Measurements from ENCODE around the gene FLVCR1. TPM values are rescaled to one million over a fixed set of nuclear protein-coding genes. Genes with fewer than 3 reads are reported as not detected.

The FLVCR1 gene
- 11.7 and 13.0 TPM in 2 replicates for total RNA-seq (2014; rRNA removed; shearing (Covaris generic))

DNA sequence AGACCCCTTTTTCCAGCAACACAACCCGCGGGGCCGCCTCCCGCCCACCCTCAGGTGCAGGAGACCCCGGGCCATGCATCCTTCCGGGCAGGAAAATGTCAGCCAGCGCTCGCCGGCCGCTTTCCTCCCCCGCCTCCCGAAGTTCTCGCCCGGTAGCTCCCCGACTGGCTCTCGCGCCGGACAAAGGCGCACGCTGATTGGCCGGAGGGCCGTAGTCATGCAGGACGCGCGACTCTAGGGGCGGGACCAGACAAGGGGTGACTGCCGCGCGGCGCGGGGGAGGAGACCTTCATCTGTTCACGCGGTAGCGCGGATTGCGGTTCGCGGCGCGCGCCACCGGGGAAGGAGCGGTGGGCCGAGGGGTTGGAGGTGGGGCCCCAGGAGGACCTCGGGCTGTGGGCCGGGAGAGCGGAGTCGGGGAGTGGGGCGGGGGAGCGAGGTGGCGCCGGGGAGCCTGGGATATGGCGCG, at the start of gene FLVCR1:
Gene FLVCR1, plus strand, starts transcription at position 284 of the 469 bp plus-strand sequence. Its CDS starts 178 bp downstream, at position 462.

DNA sequence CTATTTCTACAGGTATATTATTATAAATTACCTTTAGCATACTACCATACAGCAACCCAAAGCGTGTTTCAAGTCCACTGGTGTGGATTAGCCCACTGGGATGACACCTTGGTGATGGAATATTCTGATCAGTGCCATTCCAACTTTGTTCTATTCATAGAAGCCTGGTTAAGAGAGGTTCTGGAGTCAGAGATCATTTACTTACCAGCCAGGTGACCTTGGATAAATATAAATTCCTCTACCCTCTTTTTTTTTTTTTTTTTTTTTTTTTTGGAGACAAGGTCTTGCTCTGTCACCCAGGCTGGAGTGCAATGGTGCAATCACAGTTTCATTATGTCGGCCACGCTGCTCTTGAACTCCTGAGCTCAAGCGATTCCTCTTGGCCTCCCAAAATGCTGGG, 10.5 kb upstream of the FLVCR1 start, which contains the start of gene SPATA45:
Gene SPATA45, minus strand, starts transcription at position 101 of the 400 bp plus-strand sequence. CDS start 11,500 bp downstream, outside the sequence.

Small RNA genes within 50 kb of the gene (small RNA-seq; reads per million reads assigned to genes)
- not detected for gene AC104333.1
- not detected for gene AC104333.2

Other genes starting within 250 kb of the FLVCR1 start
- gene ATF3, start 249.5 kb upstream of the FLVCR1 start, total RNA-seq (2014; rRNA removed; shearing (Covaris generic)): 50.5 and 77.8 TPM in 2 replicates
- gene BATF3, start 158.4 kb upstream of the FLVCR1 start, total RNA-seq (2014; rRNA removed; shearing (Covaris generic)): 4.9 and 5.9 TPM in 2 replicates
- 36.3 and 38.0 TPM in 2 replicates for gene NSL1, start 66.5 kb upstream of the FLVCR1 start, total RNA-seq (2014; rRNA removed; shearing (Covaris generic))
- 20.1 and 21.6 TPM in 2 replicates for gene TATDN3, start 66.4 kb upstream of the FLVCR1 start, total RNA-seq (2014; rRNA removed; shearing (Covaris generic))
- not detected in 2 replicates for gene SPATA45, start 10.6 kb upstream of the FLVCR1 start, total RNA-seq (2014; rRNA removed; shearing (Covaris generic))
- gene VASH2, start 92.3 kb downstream of the FLVCR1 start, total RNA-seq (2014; rRNA removed; shearing (Covaris generic)): 0.60 and 2.1 TPM in 2 replicates
- 39.9 and 44.6 TPM in 2 replicates for gene ANGEL2, start 157.6 kb downstream of the FLVCR1 start, total RNA-seq (2014; rRNA removed; shearing (Covaris generic))
- 18.5 and 27.2 TPM in 2 replicates for gene RPS6KC1, start 193.0 kb downstream of the FLVCR1 start, total RNA-seq (2014; rRNA removed; shearing (Covaris generic))

All from A375 (cell line).